Esophagus muscularis mucosa (tissue), 3 donors: ENCODE data around the gene BTN1A1.

Experiments used
- POLR2A ChIP-seq: fragments of 450-650 bp; IDR thresholded peaks from one replicate; pipeline ENCODE4 v1.6.1; 2017; ENCODE audit warnings: antibody characterized with exemption, moderate library complexity, mild to moderate bottlenecking, low read depth
- TF ChIP-seq, protein P1 (sequence below), 3 experiments: fragments of 200-600 bp in 2 of 3; fragments of 450-650 bp in 1 of 3; sonication (generic) in 2 of 3; IDR thresholded peaks; one replicate each; pipeline ENCODE4 v1.5.1; 2017 to 2019; ENCODE audit warnings: antibody characterized with exemption in 3 of 3, mild to moderate bottlenecking in 2 of 3, moderate library complexity in 1 of 3

DNA sequence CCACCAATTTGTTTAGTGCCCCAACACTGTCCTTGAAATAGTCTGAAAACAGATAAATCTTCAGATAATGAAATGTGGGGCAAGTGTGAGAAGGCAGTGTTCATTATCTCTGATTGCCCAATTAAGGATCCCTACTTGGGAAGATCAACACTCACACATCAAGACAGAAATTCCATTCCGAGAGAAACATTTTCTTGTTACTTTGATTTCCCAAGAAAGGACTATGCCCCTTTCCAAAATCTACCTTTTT lies 54.3 kb downstream of the BTN1A1 start:
- TF ChIP-seq, protein P1, sequence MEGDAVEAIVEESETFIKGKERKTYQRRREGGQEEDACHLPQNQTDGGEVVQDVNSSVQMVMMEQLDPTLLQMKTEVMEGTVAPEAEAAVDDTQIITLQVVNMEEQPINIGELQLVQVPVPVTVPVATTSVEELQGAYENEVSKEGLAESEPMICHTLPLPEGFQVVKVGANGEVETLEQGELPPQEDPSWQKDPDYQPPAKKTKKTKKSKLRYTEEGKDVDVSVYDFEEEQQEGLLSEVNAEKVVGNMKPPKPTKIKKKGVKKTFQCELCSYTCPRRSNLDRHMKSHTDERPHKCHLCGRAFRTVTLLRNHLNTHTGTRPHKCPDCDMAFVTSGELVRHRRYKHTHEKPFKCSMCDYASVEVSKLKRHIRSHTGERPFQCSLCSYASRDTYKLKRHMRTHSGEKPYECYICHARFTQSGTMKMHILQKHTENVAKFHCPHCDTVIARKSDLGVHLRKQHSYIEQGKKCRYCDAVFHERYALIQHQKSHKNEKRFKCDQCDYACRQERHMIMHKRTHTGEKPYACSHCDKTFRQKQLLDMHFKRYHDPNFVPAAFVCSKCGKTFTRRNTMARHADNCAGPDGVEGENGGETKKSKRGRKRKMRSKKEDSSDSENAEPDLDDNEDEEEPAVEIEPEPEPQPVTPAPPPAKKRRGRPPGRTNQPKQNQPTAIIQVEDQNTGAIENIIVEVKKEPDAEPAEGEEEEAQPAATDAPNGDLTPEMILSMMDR (IDR thresholded peaks at IDR 0.05), result no peak
- TF ChIP-seq POLR2A, result no peak
